Measurements from ENCODE around the gene SPINK4. TPM values are rescaled to one million over a fixed set of nuclear protein-coding genes. Genes with fewer than 3 reads are reported as not detected.

Gene SPINK4
- total RNA-seq, 1 donor from 2014 or later, result not detected

GRCh38 chr9:33270146-33270545 is 30.2 kb downstream of the SPINK4 start:
- H3K27me3 ChIP-seq (ENCODE audit: control insufficient read depth, insufficient read depth, low read length), result no peaks in the 10 kb centered on the region
- DNase-seq (ENCODE audit: low read depth), result peak; percentile 77
- FAIRE-seq, result no peak
- no peak for TF ChIP-seq CTCF (IDR thresholded peaks at IDR 0.05; ENCODE audit: insufficient read depth, low read length, severe bottlenecking)
- no peak overlapping the region for H3K4me3 ChIP-seq (ENCODE audit: low read depth, low read length)
- H3K36me3 ChIP-seq (ENCODE audit: control insufficient read depth, insufficient read depth, low read length), result peaks cover 11% of the 10 kb centered on the region

GRCh38 chr9:33272061-33272460 is 32.1 kb downstream of the SPINK4 start:
- DNase-seq (ENCODE audit: low read depth) (no peak), FAIRE-seq (no peak)
- Histone ChIP-seq H3K27me3 (ENCODE audit: control insufficient read depth, insufficient read depth, low read length) (no peaks in the 10 kb centered on the region), H3K4me3 (ENCODE audit: low read depth, low read length) (no peak overlapping the region), H3K36me3 (ENCODE audit: control insufficient read depth, insufficient read depth, low read length) (peaks cover 16% of the 10 kb centered on the region)
- TF ChIP-seq CTCF (IDR thresholded peaks at IDR 0.05; ENCODE audit: insufficient read depth, low read length, severe bottlenecking), result no peak

GRCh38 chr9:33273266-33273971 is 33.5 kb downstream of the SPINK4 start:
- no peak for TF ChIP-seq CTCF (IDR thresholded peaks at IDR 0.05; ENCODE audit: insufficient read depth, low read length, severe bottlenecking)
- Histone ChIP-seq H3K27me3 (ENCODE audit: control insufficient read depth, insufficient read depth, low read length) (no peaks in the 10 kb centered on the region), H3K4me3 (ENCODE audit: low read depth, low read length) (no peak overlapping the region), H3K36me3 (ENCODE audit: control insufficient read depth, insufficient read depth, low read length) (peaks cover 20% of the 10 kb centered on the region)
- no peak for FAIRE-seq
- no peak for DNase-seq (ENCODE audit: low read depth)

- TF ChIP-seq CTCF (IDR thresholded peaks at IDR 0.05; ENCODE audit: insufficient read depth, low read length, severe bottlenecking), result no peak
- DNase-seq (ENCODE audit: low read depth) (no peak), FAIRE-seq (no peak)
- Histone ChIP-seq H3K36me3 (ENCODE audit: control insufficient read depth, insufficient read depth, low read length) (peaks cover 20% of the 10 kb centered on the region), H3K27me3 (ENCODE audit: control insufficient read depth, insufficient read depth, low read length) (no peaks in the 10 kb centered on the region), H3K4me3 (ENCODE audit: low read depth, low read length) (no peak overlapping the region)
Observed at GRCh38 chr9:33273972-33274328, 34.0 kb downstream of the SPINK4 start.

GRCh38 chr9:33277484-33277883 is 37.5 kb downstream of the SPINK4 start:
- H3K36me3 ChIP-seq (ENCODE audit: control insufficient read depth, insufficient read depth, low read length), result peaks cover 17% of the 10 kb centered on the region
- FAIRE-seq (no peak), DNase-seq (ENCODE audit: low read depth) (no peak)
- no peak for TF ChIP-seq CTCF (IDR thresholded peaks at IDR 0.05; ENCODE audit: insufficient read depth, low read length, severe bottlenecking)
- no peaks in the 10 kb centered on the region for H3K27me3 ChIP-seq (ENCODE audit: control insufficient read depth, insufficient read depth, low read length)
- H3K4me3 ChIP-seq (ENCODE audit: low read depth, low read length), result no peak overlapping the region

GRCh38 chr9:33285502-33285901 is 45.5 kb downstream of the SPINK4 start:
- no peak overlapping the region for H3K4me3 ChIP-seq (ENCODE audit: low read depth, low read length)
- no peak for TF ChIP-seq CTCF (IDR thresholded peaks at IDR 0.05; ENCODE audit: insufficient read depth, low read length, severe bottlenecking)
- no peak for FAIRE-seq
- no peaks in the 10 kb centered on the region for H3K27me3 ChIP-seq (ENCODE audit: control insufficient read depth, insufficient read depth, low read length)
- no peak for DNase-seq (ENCODE audit: low read depth)
- H3K36me3 ChIP-seq (ENCODE audit: control insufficient read depth, insufficient read depth, low read length), result peaks cover 1% of the 10 kb centered on the region
